ENCODE measurements around the gene PRDM13.
"Not testable (repeated sequence)": the region's sequence is repeated elsewhere in the genome, so short reads cannot be mapped to it uniquely, and the experiment has no call there.

- not testable (repeated sequence) for TF ChIP-seq CTCF (IDR thresholded peaks at IDR 0.05); POLR2AphosphoS5 (IDR thresholded peaks at IDR 0.05; ENCODE audit: low read depth, low read length)
These were observed 15.4 kb downstream of the PRDM13 start for GRCh38 chr6:99622044-99622443.

Data from Panc1 (cell line).